SHP77 (cell line): Measurements from ENCODE around the gene RALGPS2.

Source experiments
- DNase-seq, 2 experiments: peaks; one replicate each; lab custom pipeline; 2025; lab: John Stamatoyannopoulos, UW

Gene RALGPS2

DNA sequence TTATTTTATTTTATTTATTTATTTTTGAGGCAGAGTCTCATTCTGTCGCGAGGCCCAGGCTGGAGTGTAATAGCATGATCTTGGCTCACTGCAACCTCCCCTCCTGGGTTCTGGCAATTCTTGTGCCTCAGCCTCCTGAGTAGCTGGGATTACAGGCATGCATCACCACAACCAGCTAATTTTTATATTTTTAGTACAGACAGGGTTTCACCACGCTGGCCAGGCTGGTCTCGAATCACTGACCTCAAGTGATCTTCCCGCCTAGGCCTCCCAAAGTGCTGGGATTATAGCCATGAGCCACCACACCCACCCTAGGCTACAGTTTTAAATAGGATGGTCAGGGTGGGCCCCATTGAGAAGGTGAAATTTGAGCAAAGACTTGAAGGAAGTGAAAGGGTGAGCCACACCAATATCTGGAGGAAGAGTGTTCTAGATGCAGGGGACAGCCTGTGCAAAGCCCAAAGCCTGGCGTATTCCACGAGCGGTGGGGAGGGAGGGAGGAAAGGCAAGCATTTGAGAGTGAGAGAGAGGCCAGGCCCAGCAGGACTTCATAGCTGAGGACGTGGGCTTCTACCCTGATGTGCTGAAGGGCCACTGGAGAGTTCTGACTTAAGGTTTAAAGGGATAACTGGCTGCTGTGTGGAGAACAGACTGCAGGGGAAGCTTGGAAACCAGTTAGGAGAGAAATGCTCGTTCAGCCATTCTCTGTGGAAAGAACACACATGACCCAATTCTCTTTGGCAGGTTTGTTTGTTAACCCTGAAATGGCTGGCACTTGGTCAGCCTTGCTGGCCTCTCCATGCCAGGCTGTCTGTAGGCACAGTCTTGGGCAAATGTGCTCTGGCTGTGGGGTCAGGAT is 238.0 kb downstream of the RALGPS2 start:
- DNase-seq, result no peak

DNA sequence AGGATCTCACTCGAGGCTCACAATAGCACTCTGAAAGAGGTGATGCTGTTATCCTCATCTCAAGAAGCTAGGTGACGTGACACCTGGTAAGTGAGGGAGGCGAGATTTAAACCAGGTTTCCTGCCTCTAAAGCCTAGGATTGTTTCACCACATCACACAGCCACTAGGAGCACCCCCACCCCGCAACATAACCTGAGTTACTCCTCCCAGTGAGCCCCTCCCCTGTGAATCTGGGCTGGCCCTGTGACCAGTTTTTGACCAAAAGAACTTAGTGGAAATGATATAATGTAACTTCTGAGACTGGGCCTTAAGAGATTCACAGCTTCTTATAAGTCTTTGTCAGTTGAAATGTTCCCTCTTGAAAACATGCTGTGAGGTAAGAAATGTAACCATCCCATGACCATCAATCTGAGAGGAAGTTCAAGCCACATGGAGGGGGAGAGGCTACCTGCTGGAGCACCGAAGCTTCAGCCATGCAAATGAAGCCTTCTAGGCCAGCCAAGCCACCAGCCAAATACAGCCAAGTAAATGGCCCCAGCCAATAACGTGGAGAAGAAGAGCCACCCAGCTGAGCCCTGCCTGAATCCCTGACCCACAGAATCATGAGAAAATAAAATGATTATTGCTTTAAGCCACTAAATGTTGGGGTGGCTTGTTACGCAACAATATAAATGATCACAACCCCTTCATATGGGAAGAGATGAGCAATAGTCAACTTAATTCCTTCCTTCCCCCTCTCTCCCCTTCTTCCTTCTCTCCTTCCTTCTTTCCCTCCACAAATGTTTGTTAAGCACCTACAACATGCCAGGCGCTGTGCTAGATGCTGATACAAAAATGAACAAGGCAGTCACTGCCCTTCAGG is 239.7 kb downstream of the RALGPS2 start:
- no peak for DNase-seq

DNA sequence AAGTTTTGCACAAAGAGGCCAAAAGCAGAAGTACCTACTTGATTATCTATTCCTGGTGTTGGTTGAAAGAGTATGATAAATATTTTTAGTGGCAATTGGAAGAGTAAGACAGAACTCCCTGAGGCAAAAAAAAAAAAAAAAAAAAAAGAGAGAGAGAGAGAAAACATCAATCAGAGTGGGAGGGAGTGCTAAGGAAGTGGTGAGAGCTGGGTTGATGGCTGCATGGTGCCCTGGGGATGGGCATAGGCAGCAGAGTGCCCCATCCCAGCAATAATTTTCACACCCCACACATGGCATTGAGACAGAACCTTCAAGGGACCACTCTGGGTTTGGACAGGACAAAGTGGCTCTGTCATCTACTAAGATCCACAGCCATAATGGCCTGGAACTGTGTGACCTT is 241.3 kb downstream of the RALGPS2 start:
- no peak for DNase-seq

DNA sequence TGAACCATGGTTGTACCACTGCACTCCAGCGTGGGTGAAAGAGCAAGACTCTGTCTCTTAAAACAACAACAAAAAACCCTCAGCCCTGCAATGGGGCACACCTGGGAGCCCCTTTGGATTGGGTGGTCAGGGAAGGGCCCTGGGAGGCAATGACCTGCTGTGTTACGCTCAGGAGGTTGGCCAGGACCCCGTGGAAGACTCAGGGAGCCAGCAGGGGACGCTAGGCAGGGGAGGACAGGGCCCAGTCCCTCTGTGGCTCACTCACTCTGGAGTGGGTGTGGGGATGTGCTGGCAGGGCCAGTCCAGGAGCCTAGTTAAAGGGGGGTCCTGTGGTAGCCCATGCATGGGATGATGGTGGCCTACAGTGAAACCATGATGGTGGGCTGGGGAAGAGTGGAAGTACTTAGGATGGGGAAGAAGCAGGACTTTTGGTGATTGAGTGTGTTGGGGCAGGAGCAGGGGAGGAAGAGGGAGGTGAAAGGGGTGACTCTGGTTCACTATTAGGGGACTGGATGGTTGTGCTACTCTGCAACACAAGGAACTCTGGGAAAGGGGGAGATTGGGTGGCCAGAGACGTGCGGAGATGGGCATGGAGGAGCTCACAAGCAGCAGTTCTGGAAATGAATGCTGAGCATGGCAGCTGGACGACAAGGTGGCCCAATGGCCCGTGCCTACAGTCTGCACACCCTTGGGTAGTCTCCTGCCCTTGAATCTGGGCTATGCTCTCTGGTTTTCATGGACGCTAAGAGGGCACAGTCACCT is 244.4 kb downstream of the RALGPS2 start:
- DNase-seq, result no peak

DNA sequence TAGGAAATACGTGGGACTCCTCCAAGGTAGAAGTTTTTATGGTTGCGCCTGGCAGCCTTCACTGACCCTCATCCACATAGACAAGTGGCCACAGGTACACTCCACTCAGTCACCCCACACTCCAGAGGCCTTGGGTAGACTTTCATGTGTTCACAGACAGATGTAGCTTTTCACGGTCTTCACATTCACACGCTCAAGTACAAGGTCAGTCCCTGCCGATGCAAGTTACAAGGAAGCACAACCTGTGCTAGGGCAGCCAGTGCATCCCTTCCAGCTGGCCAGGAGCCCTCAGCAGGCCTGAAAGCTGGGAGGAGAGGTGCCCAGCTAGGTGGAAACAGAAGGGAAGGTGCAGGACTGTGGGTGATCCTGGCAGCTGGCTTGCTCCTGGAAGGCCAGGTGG is 245.1 kb downstream of the RALGPS2 start:
- no peak for DNase-seq
